KMS-11 (cell line): ENCODE measurements around the gene MPV17.

Experiments used
- H2AFZ ChIP-seq: fragments of 200-600 bp; sonication (generic); 2 replicates; pipeline ENCODE4 v1.6.1; 2016; ENCODE audit warnings: antibody characterized with exemption, mixed run types, low read depth
- H3K27ac ChIP-seq: fragments of 200-600 bp; sonication (generic); 2 replicates; pipeline ENCODE4 v1.6.1; 2016; ENCODE audit warnings: mild to moderate bottlenecking, mixed run types
- H3K27me3 ChIP-seq: fragments of 200-600 bp; sonication (generic); 2 replicates; pipeline ENCODE4 v1.6.1; 2017; ENCODE audit warnings: mild to moderate bottlenecking, low read depth, mixed run types, moderate library complexity; ENCODE audit not compliant: insufficient read depth
- H3K36me3 ChIP-seq: fragments of 200-600 bp; sonication (generic); 2 replicates; pipeline ENCODE4 v1.6.1; 2017; ENCODE audit warnings: mild to moderate bottlenecking, mixed run types; ENCODE audit not compliant: insufficient read depth
- H3K4me1 ChIP-seq: fragments of 200-600 bp; sonication (generic); 2 replicates; pipeline ENCODE4 v1.6.1; 2016; ENCODE audit warnings: mild to moderate bottlenecking, low read depth, mixed run types; ENCODE audit not compliant: poor library complexity, severe bottlenecking
- H3K4me2 ChIP-seq: fragments of 200-600 bp; sonication (generic); 2 replicates; pipeline ENCODE4 v1.7.0; 2016; ENCODE audit warnings: mild to moderate bottlenecking, mixed run types
- H3K4me3 ChIP-seq: fragments of 200-600 bp; sonication (generic); IDR thresholded peaks from 2 replicates; pipeline ENCODE4 v1.6.1; 2017; ENCODE audit warnings: low read depth, low read length, mixed read lengths; ENCODE audit not compliant: insufficient read depth
- H3K79me2 ChIP-seq: fragments of 200-600 bp; sonication (generic); 2 replicates; pipeline ENCODE4 v1.6.1; 2016; ENCODE audit warnings: low read depth, mixed run types; ENCODE audit not compliant: insufficient read depth
- H3K9ac ChIP-seq: fragments of 200-600 bp; sonication (generic); 2 replicates; pipeline ENCODE4 v1.6.1; 2016; ENCODE audit warnings: mild to moderate bottlenecking, mixed run types
- H4K20me1 ChIP-seq: fragments of 200-600 bp; sonication (generic); 2 replicates; pipeline ENCODE4 v1.6.1; 2016; ENCODE audit warnings: mild to moderate bottlenecking, mixed run types; ENCODE audit not compliant: insufficient read depth
- CTCF ChIP-seq: fragments of 200-600 bp; sonication (generic); conservative IDR thresholded peaks from 2 replicates; pipeline ENCODE4 v1.6.1; 2017; ENCODE audit warnings: low read depth, mild to moderate bottlenecking, antibody characterized with exemption, low read length, moderate library complexity, mixed read lengths

MPV17 gene

GRCh38 chr2:27298391-27299080 is 24.4 kb downstream of the MPV17 start:
- Histone ChIP-seq H3K4me1 (peaks cover 7% of the 10 kb centered on the region), H4K20me1 (no peaks in the 10 kb centered on the region), H3K4me2 (no peak overlapping the region), H3K36me3 (no peaks in the 10 kb centered on the region), H3K4me3 (no peak overlapping the region), H3K79me2 (no peaks in the 10 kb centered on the region), H3K27ac (no peak overlapping the region), H3K27me3 (no peaks in the 10 kb centered on the region), H3K9ac (no peak overlapping the region), H2AFZ (no peak overlapping the region)
- no peak for TF ChIP-seq CTCF

GRCh38 chr2:27297195-27297594 is 25.7 kb downstream of the MPV17 start:
- no peaks in the 10 kb centered on the region for H3K36me3 ChIP-seq

GRCh38 chr2:27296481-27296880 is 26.4 kb downstream of the MPV17 start:
- H3K27me3 ChIP-seq: no peaks in the 10 kb centered on the region
- no peak overlapping the region for H3K4me2 ChIP-seq
- no peak overlapping the region for H2AFZ ChIP-seq
- no peaks in the 10 kb centered on the region for H3K4me1 ChIP-seq
- no peaks in the 10 kb centered on the region for H3K36me3 ChIP-seq
- no peak overlapping the region for H3K27ac ChIP-seq
- H4K20me1 ChIP-seq: no peaks in the 10 kb centered on the region
- H3K79me2 ChIP-seq: no peaks in the 10 kb centered on the region
- H3K4me3 ChIP-seq: no peak overlapping the region
- TF ChIP-seq CTCF: no peak
- H3K9ac ChIP-seq: no peak overlapping the region

More at GRCh38 chr2:27297195-27297594, 25.7 kb downstream of the MPV17 start:
- no peak overlapping the region for H3K9ac ChIP-seq
- H3K27ac ChIP-seq: no peak overlapping the region
- no peaks in the 10 kb centered on the region for H3K79me2 ChIP-seq
- no peak overlapping the region for H2AFZ ChIP-seq
- no peaks in the 10 kb centered on the region for H3K27me3 ChIP-seq
- H4K20me1 ChIP-seq: no peaks in the 10 kb centered on the region
- no peaks in the 10 kb centered on the region for H3K4me1 ChIP-seq
- TF ChIP-seq CTCF: no peak
- no peak overlapping the region for H3K4me2 ChIP-seq
- no peak overlapping the region for H3K4me3 ChIP-seq

- Histone ChIP-seq H3K27me3 (no peaks in the 10 kb centered on the region), H3K79me2 (no peaks in the 10 kb centered on the region), H3K4me1 (no peaks in the 10 kb centered on the region), H3K9ac (no peak overlapping the region), H4K20me1 (no peaks in the 10 kb centered on the region), H3K36me3 (no peaks in the 10 kb centered on the region), H3K4me3 (no peak overlapping the region), H3K27ac (no peak overlapping the region), H3K4me2 (no peak overlapping the region), H2AFZ (no peak overlapping the region)
- TF ChIP-seq CTCF: no peak
Observed at GRCh38 chr2:27294928-27295327, 28.0 kb downstream of the MPV17 start.
